HEK293T (cell line): ENCODE results near the gene FGFR2.

Experiments
- BHLHE40 ChIP-seq: fragments of 450-650 bp; IDR thresholded peaks from 2 replicates; pipeline ENCODE4 v1.6.1; 2016; ENCODE audit warnings: mild to moderate bottlenecking, moderate library complexity, borderline replicate concordance
- FOXA1 ChIP-seq: fragments of 450-650 bp; IDR thresholded peaks from 2 replicates; pipeline ENCODE4 v1.6.1; 2016; ENCODE audit warnings: mild to moderate bottlenecking
- FOXK2 ChIP-seq: fragments of 450-650 bp; IDR thresholded peaks from 2 replicates; pipeline ENCODE4 v1.6.1; 2016; ENCODE audit warnings: mild to moderate bottlenecking
- FOXM1 ChIP-seq: fragments of 450-650 bp; IDR thresholded peaks from 2 replicates; pipeline ENCODE4 v1.6.1; 2017; ENCODE audit warnings: mild to moderate bottlenecking, borderline replicate concordance
- HDGF ChIP-seq: fragments of 450-650 bp; IDR thresholded peaks from 2 replicates; pipeline ENCODE4 v1.6.1; 2017; ENCODE audit warnings: antibody characterized with exemption, borderline replicate concordance
- NFRKB ChIP-seq: fragments of 450-650 bp; IDR thresholded peaks from 2 replicates; pipeline ENCODE4 v1.6.1; 2016; ENCODE audit warnings: mild to moderate bottlenecking, moderate library complexity
- PKNOX1 ChIP-seq: fragments of 450-650 bp; IDR thresholded peaks from 2 replicates; pipeline ENCODE4 v1.6.1; 2016
- SP1 ChIP-seq: fragments of 450-650 bp; IDR thresholded peaks from 2 replicates; pipeline ENCODE4 v1.6.1; 2017
- SUZ12 ChIP-seq: fragments of 450-650 bp; IDR thresholded peaks from 2 replicates; pipeline ENCODE4 v1.6.1; 2016; ENCODE audit warnings: mild to moderate bottlenecking
- ZNF384 ChIP-seq: fragments of 450-650 bp; IDR thresholded peaks from 2 replicates; pipeline ENCODE4 v1.6.1; 2016

DNA sequence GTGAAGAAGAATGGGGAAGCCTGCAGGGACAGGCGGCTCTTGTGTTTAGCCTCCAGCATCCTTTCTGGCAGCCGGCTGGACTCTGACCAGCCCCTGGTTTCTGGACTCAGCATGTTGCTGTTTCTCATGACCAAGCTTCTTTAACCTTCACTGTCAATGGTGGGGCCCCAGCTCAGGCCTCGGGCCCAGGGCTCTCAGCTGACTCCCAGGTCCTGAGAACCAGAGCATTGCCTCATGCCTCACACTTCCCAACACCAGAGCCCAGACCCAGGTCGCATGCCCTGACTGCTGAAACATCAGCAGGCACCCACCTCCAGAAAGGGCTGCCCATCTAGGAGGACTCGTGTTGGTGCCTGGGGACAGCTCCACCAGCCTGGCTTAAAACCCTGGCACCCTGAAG is 34.8 kb upstream of the FGFR2 start:
- no peak for TF ChIP-seq SP1
- TF ChIP-seq SUZ12: no peak
- no peak for TF ChIP-seq FOXA1
- TF ChIP-seq BHLHE40: no peak
- TF ChIP-seq PKNOX1: no peak
- TF ChIP-seq FOXM1: no peak
- no peak for TF ChIP-seq FOXK2
- TF ChIP-seq ZNF384: no peak
- no peak for TF ChIP-seq NFRKB
- no peak for TF ChIP-seq HDGF
